ENCODE results near the gene DIP2A.

DIP2A gene

GRCh38 chr21:46551636-46552241 lies 93.0 kb downstream of the DIP2A start:
- Mint-ChIP-seq H3K27me3 (no peaks in the 10 kb centered on the region), H3K4me1 (peaks cover 20% of the 10 kb centered on the region), H3K27ac (peak overlapping the region; percentile 90), H3K4me3 (peak overlapping the region; percentile 61), H3K36me3 (peaks cover 21% of the 10 kb centered on the region), H3K9me3 (peaks cover 5% of the 10 kb centered on the region)
- peak in 1 of 2 donors; percentile 14 for DNase-seq (ENCODE audit: low spot score in 2 of 2)
- peak; percentile 35 for ATAC-seq (ENCODE audit: low read depth)

GRCh38 chr21:46552274-46552673 lies 93.6 kb downstream of the DIP2A start:
- Mint-ChIP-seq H3K4me1 (peaks cover 20% of the 10 kb centered on the region), H3K27ac (peak overlapping the region; percentile 60), H3K27me3 (no peaks in the 10 kb centered on the region), H3K36me3 (peaks cover 17% of the 10 kb centered on the region), H3K9me3 (peaks cover 5% of the 10 kb centered on the region), H3K4me3 (no peak overlapping the region)
- DNase-seq (ENCODE audit: low spot score in 2 of 2) (no peak), ATAC-seq (ENCODE audit: low read depth) (no peak)

GRCh38 chr21:46552865-46553379 lies 94.2 kb downstream of the DIP2A start:
- H3K36me3 Mint-ChIP-seq: peaks cover 14% of the 10 kb centered on the region
- H3K4me3 Mint-ChIP-seq: no peak overlapping the region
- peak overlapping the region; percentile 60 for H3K27ac Mint-ChIP-seq
- peaks cover 3% of the 10 kb centered on the region for H3K9me3 Mint-ChIP-seq
- H3K4me1 Mint-ChIP-seq: peaks cover 20% of the 10 kb centered on the region
- ATAC-seq (ENCODE audit: low read depth) (no peak), DNase-seq (ENCODE audit: low spot score in 2 of 2) (no peak)
- H3K27me3 Mint-ChIP-seq: no peaks in the 10 kb centered on the region

GRCh38 chr21:46553993-46554392 lies 95.3 kb downstream of the DIP2A start:
- DNase-seq (ENCODE audit: low spot score in 2 of 2) (no peak), ATAC-seq (ENCODE audit: low read depth) (no peak)
- H3K4me3 Mint-ChIP-seq: no peak overlapping the region
- H3K4me1 Mint-ChIP-seq: peaks cover 18% of the 10 kb centered on the region
- no peaks in the 10 kb centered on the region for H3K9me3 Mint-ChIP-seq
- H3K27ac Mint-ChIP-seq: no peak overlapping the region
- H3K27me3 Mint-ChIP-seq: no peaks in the 10 kb centered on the region
- peaks cover 9% of the 10 kb centered on the region for H3K36me3 Mint-ChIP-seq

GRCh38 chr21:46554431-46555224 lies 95.9 kb downstream of the DIP2A start:
- H3K4me1 Mint-ChIP-seq: peaks cover 23% of the 10 kb centered on the region
- no peaks in the 10 kb centered on the region for H3K9me3 Mint-ChIP-seq
- no peak overlapping the region for H3K4me3 Mint-ChIP-seq
- H3K27ac Mint-ChIP-seq: peak overlapping the region; percentile 42
- peaks cover 9% of the 10 kb centered on the region for H3K36me3 Mint-ChIP-seq
- no peaks in the 10 kb centered on the region for H3K27me3 Mint-ChIP-seq
- no peak for ATAC-seq (ENCODE audit: low read depth)
- no peak for DNase-seq (ENCODE audit: low spot score in 2 of 2)

- Mint-ChIP-seq H3K4me1 (peaks cover 26% of the 10 kb centered on the region), H3K9me3 (no peaks in the 10 kb centered on the region), H3K4me3 (no peak overlapping the region), H3K36me3 (peaks cover 9% of the 10 kb centered on the region), H3K27ac (peak overlapping the region; percentile 42), H3K27me3 (no peaks in the 10 kb centered on the region)
- DNase-seq (ENCODE audit: low spot score in 2 of 2): no peak
- ATAC-seq (ENCODE audit: low read depth): no peak
Observed at GRCh38 chr21:46555225-46555617, 96.5 kb downstream of the DIP2A start.

GRCh38 chr21:46555678-46556077 lies 97.0 kb downstream of the DIP2A start:
- Mint-ChIP-seq H3K27me3 (no peaks in the 10 kb centered on the region), H3K4me3 (no peak overlapping the region), H3K36me3 (peaks cover 9% of the 10 kb centered on the region), H3K4me1 (peaks cover 25% of the 10 kb centered on the region), H3K9me3 (no peaks in the 10 kb centered on the region), H3K27ac (peak overlapping the region; percentile 42)
- DNase-seq (ENCODE audit: low spot score in 2 of 2): no peak
- no peak for ATAC-seq (ENCODE audit: low read depth)

- ATAC-seq (ENCODE audit: low read depth): no peak
- Mint-ChIP-seq H3K4me1 (peaks cover 24% of the 10 kb centered on the region), H3K9me3 (no peaks in the 10 kb centered on the region), H3K4me3 (no peak overlapping the region), H3K27me3 (no peaks in the 10 kb centered on the region), H3K27ac (no peak overlapping the region), H3K36me3 (peaks cover 9% of the 10 kb centered on the region)
- no peak for DNase-seq (ENCODE audit: low spot score in 2 of 2)
Observed at GRCh38 chr21:46556802-46557201, 98.1 kb downstream of the DIP2A start.

- DNase-seq (ENCODE audit: low spot score in 2 of 2): no peak
Observed at GRCh38 chr21:46557469-46557868, 98.8 kb downstream of the DIP2A start.

GRCh38 chr21:46557919-46558392 lies 99.3 kb downstream of the DIP2A start:
- H3K36me3 Mint-ChIP-seq: peaks cover 15% of the 10 kb centered on the region
- H3K27me3 Mint-ChIP-seq: no peaks in the 10 kb centered on the region
- H3K4me1 Mint-ChIP-seq: peaks cover 21% of the 10 kb centered on the region
- no peak for ATAC-seq (ENCODE audit: low read depth)
- H3K4me3 Mint-ChIP-seq: no peak overlapping the region
- peak overlapping the region; percentile 41 for H3K27ac Mint-ChIP-seq
- no peaks in the 10 kb centered on the region for H3K9me3 Mint-ChIP-seq
- no peak for DNase-seq (ENCODE audit: low spot score in 2 of 2)

More at GRCh38 chr21:46557469-46557868, 98.8 kb downstream of the DIP2A start:
- Mint-ChIP-seq H3K9me3 (no peaks in the 10 kb centered on the region), H3K27ac (no peak overlapping the region), H3K36me3 (peaks cover 13% of the 10 kb centered on the region), H3K27me3 (no peaks in the 10 kb centered on the region), H3K4me3 (no peak overlapping the region), H3K4me1 (peaks cover 24% of the 10 kb centered on the region)
- ATAC-seq (ENCODE audit: low read depth): no peak

- peak overlapping the region; percentile 92 for H3K27ac Mint-ChIP-seq
- ATAC-seq (ENCODE audit: low read depth) (peak; percentile 73), DNase-seq (ENCODE audit: low spot score in 2 of 2) (no peak)
- H3K36me3 Mint-ChIP-seq: peaks cover 13% of the 10 kb centered on the region
- H3K9me3 Mint-ChIP-seq: no peaks in the 10 kb centered on the region
- H3K4me3 Mint-ChIP-seq: peak overlapping the region; percentile 70
- no peaks in the 10 kb centered on the region for H3K27me3 Mint-ChIP-seq
- peaks cover 21% of the 10 kb centered on the region for H3K4me1 Mint-ChIP-seq
Observed at GRCh38 chr21:46559291-46559983, 100.7 kb downstream of the DIP2A start.

GRCh38 chr21:46560568-46561444 lies 102.1 kb downstream of the DIP2A start:
- no peak for DNase-seq (ENCODE audit: low spot score in 2 of 2)
- H3K9me3 Mint-ChIP-seq: no peaks in the 10 kb centered on the region
- H3K27ac Mint-ChIP-seq: peak overlapping the region; percentile 92
- no peaks in the 10 kb centered on the region for H3K27me3 Mint-ChIP-seq
- no peak for ATAC-seq (ENCODE audit: low read depth)
- H3K36me3 Mint-ChIP-seq: peaks cover 16% of the 10 kb centered on the region
- H3K4me3 Mint-ChIP-seq: peak overlapping the region; percentile 70
- H3K4me1 Mint-ChIP-seq: peaks cover 21% of the 10 kb centered on the region

- H3K27me3 Mint-ChIP-seq: no peaks in the 10 kb centered on the region
- no peaks in the 10 kb centered on the region for H3K9me3 Mint-ChIP-seq
- H3K36me3 Mint-ChIP-seq: peaks cover 18% of the 10 kb centered on the region
- no peak overlapping the region for H3K27ac Mint-ChIP-seq
- DNase-seq (ENCODE audit: low spot score in 2 of 2) (no peak), ATAC-seq (ENCODE audit: low read depth) (no peak)
- H3K4me1 Mint-ChIP-seq: peaks cover 21% of the 10 kb centered on the region
- no peak overlapping the region for H3K4me3 Mint-ChIP-seq
Observed at GRCh38 chr21:46561445-46562090, 102.9 kb downstream of the DIP2A start.
